ENCODE measurements around the gene CCDC102A. TPM values are rescaled to one million over a fixed set of nuclear protein-coding genes. Genes with fewer than 3 reads are reported as not detected.

The CCDC102A gene
- 11.3 TPM for total RNA-seq
- long read RNA-seq, transcript CCDC102A-201 (9 exons, 2,463 nt): major isoform, 74 of 91 reads
- long read RNA-seq, partial matches to known transcripts: 13 of 91 reads
- long read RNA-seq, other reads (novel, unspliced or antisense): 4 of 91 reads

GRCh38 chr16:57536306-57537193 lies at the start of gene CCDC102A:
Gene CCDC102A, minus strand, starts transcription at chr16:57536571. Its CDS starts 7,394 bp downstream, at chr16:57529177.
- DNase-seq: peak; percentile 40
- intact Hi-C loops (cut with micrococcal nuclease): no loop called here
- TF ChIP-seq, protein P1, sequence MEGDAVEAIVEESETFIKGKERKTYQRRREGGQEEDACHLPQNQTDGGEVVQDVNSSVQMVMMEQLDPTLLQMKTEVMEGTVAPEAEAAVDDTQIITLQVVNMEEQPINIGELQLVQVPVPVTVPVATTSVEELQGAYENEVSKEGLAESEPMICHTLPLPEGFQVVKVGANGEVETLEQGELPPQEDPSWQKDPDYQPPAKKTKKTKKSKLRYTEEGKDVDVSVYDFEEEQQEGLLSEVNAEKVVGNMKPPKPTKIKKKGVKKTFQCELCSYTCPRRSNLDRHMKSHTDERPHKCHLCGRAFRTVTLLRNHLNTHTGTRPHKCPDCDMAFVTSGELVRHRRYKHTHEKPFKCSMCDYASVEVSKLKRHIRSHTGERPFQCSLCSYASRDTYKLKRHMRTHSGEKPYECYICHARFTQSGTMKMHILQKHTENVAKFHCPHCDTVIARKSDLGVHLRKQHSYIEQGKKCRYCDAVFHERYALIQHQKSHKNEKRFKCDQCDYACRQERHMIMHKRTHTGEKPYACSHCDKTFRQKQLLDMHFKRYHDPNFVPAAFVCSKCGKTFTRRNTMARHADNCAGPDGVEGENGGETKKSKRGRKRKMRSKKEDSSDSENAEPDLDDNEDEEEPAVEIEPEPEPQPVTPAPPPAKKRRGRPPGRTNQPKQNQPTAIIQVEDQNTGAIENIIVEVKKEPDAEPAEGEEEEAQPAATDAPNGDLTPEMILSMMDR (IDR thresholded peaks at IDR 0.05; ENCODE audit: borderline replicate concordance): no peak
- Histone ChIP-seq H3K27me3 (ENCODE audit: low read depth) (no peaks in the 10 kb centered on the region), H3K27ac (replicated peaks) (peak within 1 kb of the TSS; percentile 96), H3K4me1 (peaks cover 48% of the 10 kb centered on the region), H3K9me3 (replicated peaks) (no peaks in the 10 kb centered on the region), H3K36me3 (no peaks in the 10 kb centered on the region), H3K4me3 (peak within 1 kb of the TSS; percentile 94)

- no peak overlapping the region for H3K4me3 ChIP-seq
- H3K4me1 ChIP-seq: no peaks in the 10 kb centered on the region
- TF ChIP-seq, protein P1 (IDR thresholded peaks at IDR 0.05; ENCODE audit: borderline replicate concordance): no peak
- intact Hi-C loops (cut with micrococcal nuclease): no loop called here
- no peaks in the 10 kb centered on the region for H3K9me3 ChIP-seq (replicated peaks)
- H3K27ac ChIP-seq (replicated peaks): no peak overlapping the region
- DNase-seq: no peak
- H3K36me3 ChIP-seq: no peaks in the 10 kb centered on the region
- peaks cover 16% of the 10 kb centered on the region for H3K27me3 ChIP-seq (ENCODE audit: low read depth)
Measured at GRCh38 chr16:57585051-57585687, 48.8 kb upstream of the CCDC102A start.

DNA sequence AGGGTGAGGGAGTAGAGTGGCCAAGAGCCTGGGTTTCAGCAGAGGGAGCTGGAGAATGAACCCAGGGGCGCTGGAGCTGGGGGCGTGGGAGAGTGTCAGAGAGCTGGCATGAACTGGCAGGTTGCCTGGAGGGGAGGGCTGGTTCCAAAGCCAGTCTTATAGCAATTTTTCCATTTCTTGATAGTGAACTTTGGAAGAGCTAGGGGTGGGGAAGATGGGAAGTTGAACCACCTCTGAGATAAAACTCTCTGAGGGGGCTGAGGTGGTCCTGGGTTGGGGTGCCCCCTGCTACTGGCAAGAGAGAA lies 42.9 kb upstream of the CCDC102A start:
- Histone ChIP-seq H3K4me1 (peaks cover 3% of the 10 kb centered on the region), H3K27me3 (ENCODE audit: low read depth) (peaks cover 33% of the 10 kb centered on the region), H3K27ac (replicated peaks) (no peak overlapping the region), H3K4me3 (no peak overlapping the region), H3K36me3 (no peaks in the 10 kb centered on the region), H3K9me3 (replicated peaks) (no peaks in the 10 kb centered on the region)
- intact Hi-C loops (cut with micrococcal nuclease): no loop called here
- no peak for DNase-seq
- TF ChIP-seq, protein P1 (IDR thresholded peaks at IDR 0.05; ENCODE audit: borderline replicate concordance): no peak

- Histone ChIP-seq H3K4me3 (no peak overlapping the region), H3K27ac (replicated peaks) (no peak overlapping the region), H3K4me1 (peaks cover 3% of the 10 kb centered on the region), H3K36me3 (no peaks in the 10 kb centered on the region), H3K9me3 (replicated peaks) (no peaks in the 10 kb centered on the region), H3K27me3 (ENCODE audit: low read depth) (peaks cover 33% of the 10 kb centered on the region)
- no peak for DNase-seq
- TF ChIP-seq, protein P1 (IDR thresholded peaks at IDR 0.05; ENCODE audit: borderline replicate concordance): no peak
- intact Hi-C loops (cut with micrococcal nuclease): no loop called here
Measured at GRCh38 chr16:57578521-57579360, 42.4 kb upstream of the CCDC102A start.

GRCh38 chr16:57577691-57578224 lies 41.4 kb upstream of the CCDC102A start:
- peaks cover 37% of the 10 kb centered on the region for H3K27me3 ChIP-seq (ENCODE audit: low read depth)
- peaks cover 3% of the 10 kb centered on the region for H3K4me1 ChIP-seq
- no peak for DNase-seq
- intact Hi-C loops (cut with micrococcal nuclease): no loop called here
- no peaks in the 10 kb centered on the region for H3K36me3 ChIP-seq
- TF ChIP-seq, protein P1 (IDR thresholded peaks at IDR 0.05; ENCODE audit: borderline replicate concordance): no peak
- no peak overlapping the region for H3K4me3 ChIP-seq
- no peaks in the 10 kb centered on the region for H3K9me3 ChIP-seq (replicated peaks)
- no peak overlapping the region for H3K27ac ChIP-seq (replicated peaks)
